Measurements from ENCODE around the gene MYRIP.

DNA sequence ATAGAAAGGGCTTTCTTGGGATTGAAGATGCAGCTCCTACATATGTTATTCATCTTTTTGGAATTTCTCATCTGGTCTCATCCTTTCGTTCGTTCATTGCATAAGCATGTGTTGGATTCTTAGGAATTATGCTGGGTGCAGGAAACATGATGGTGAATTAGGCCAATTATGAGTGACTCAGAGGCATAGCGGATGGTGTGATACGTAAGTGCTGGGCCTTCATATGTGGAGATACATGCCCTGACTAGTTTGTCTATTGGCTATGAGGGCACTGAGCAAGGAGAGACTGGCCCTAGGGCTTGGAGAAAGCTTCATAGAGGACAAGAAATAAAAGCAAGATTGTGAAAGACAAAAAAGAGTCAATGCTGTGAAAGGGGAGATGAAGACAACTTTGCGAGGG is 235.1 kb downstream of the MYRIP start:
- TF ChIP-seq, protein P1, sequence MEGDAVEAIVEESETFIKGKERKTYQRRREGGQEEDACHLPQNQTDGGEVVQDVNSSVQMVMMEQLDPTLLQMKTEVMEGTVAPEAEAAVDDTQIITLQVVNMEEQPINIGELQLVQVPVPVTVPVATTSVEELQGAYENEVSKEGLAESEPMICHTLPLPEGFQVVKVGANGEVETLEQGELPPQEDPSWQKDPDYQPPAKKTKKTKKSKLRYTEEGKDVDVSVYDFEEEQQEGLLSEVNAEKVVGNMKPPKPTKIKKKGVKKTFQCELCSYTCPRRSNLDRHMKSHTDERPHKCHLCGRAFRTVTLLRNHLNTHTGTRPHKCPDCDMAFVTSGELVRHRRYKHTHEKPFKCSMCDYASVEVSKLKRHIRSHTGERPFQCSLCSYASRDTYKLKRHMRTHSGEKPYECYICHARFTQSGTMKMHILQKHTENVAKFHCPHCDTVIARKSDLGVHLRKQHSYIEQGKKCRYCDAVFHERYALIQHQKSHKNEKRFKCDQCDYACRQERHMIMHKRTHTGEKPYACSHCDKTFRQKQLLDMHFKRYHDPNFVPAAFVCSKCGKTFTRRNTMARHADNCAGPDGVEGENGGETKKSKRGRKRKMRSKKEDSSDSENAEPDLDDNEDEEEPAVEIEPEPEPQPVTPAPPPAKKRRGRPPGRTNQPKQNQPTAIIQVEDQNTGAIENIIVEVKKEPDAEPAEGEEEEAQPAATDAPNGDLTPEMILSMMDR (conservative IDR thresholded peaks at IDR 0.05; ENCODE audit: low read depth in 2 of 2), result no peak
- TF ChIP-seq EZH2 (IDR thresholded peaks at IDR 0.05; ENCODE audit: low read depth, unreplicated experiment) (no peak), EZH2phosphoT487 (IDR thresholded peaks at IDR 0.05; ENCODE audit: unreplicated experiment) (no peak), ZNF114 (CRISPR knock-in tag; IDR thresholded peaks at IDR 0.05) (no peak), POLR2AphosphoS5 (IDR thresholded peaks at IDR 0.05; ENCODE audit: low read depth) (no peak), NANOG (IDR thresholded peaks at IDR 0.05; ENCODE audit: borderline replicate concordance) (no peak), ZNF331 (CRISPR knock-in tag; IDR thresholded peaks at IDR 0.05; ENCODE audit: low read depth) (no peak), CREB1 (CRISPR knock-in tag; IDR thresholded peaks at IDR 0.05; ENCODE audit: low read depth) (no peak), STAT1 (IDR thresholded peaks at IDR 0.05; ENCODE audit: unreplicated experiment) (no peak), JUNB (IDR thresholded peaks at IDR 0.05; ENCODE audit: unreplicated experiment) (no peak)
- TF ChIP-seq, protein P2, sequence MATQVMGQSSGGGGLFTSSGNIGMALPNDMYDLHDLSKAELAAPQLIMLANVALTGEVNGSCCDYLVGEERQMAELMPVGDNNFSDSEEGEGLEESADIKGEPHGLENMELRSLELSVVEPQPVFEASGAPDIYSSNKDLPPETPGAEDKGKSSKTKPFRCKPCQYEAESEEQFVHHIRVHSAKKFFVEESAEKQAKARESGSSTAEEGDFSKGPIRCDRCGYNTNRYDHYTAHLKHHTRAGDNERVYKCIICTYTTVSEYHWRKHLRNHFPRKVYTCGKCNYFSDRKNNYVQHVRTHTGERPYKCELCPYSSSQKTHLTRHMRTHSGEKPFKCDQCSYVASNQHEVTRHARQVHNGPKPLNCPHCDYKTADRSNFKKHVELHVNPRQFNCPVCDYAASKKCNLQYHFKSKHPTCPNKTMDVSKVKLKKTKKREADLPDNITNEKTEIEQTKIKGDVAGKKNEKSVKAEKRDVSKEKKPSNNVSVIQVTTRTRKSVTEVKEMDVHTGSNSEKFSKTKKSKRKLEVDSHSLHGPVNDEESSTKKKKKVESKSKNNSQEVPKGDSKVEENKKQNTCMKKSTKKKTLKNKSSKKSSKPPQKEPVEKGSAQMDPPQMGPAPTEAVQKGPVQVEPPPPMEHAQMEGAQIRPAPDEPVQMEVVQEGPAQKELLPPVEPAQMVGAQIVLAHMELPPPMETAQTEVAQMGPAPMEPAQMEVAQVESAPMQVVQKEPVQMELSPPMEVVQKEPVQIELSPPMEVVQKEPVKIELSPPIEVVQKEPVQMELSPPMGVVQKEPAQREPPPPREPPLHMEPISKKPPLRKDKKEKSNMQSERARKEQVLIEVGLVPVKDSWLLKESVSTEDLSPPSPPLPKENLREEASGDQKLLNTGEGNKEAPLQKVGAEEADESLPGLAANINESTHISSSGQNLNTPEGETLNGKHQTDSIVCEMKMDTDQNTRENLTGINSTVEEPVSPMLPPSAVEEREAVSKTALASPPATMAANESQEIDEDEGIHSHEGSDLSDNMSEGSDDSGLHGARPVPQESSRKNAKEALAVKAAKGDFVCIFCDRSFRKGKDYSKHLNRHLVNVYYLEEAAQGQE (IDR thresholded peaks at IDR 0.05; ENCODE audit: unreplicated experiment), result no peak
- TF ChIP-seq, protein P3, sequence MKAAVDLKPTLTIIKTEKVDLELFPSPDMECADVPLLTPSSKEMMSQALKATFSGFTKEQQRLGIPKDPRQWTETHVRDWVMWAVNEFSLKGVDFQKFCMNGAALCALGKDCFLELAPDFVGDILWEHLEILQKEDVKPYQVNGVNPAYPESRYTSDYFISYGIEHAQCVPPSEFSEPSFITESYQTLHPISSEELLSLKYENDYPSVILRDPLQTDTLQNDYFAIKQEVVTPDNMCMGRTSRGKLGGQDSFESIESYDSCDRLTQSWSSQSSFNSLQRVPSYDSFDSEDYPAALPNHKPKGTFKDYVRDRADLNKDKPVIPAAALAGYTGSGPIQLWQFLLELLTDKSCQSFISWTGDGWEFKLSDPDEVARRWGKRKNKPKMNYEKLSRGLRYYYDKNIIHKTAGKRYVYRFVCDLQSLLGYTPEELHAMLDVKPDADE (IDR thresholded peaks at IDR 0.05), result no peak
- TF ChIP-seq, protein P4, sequence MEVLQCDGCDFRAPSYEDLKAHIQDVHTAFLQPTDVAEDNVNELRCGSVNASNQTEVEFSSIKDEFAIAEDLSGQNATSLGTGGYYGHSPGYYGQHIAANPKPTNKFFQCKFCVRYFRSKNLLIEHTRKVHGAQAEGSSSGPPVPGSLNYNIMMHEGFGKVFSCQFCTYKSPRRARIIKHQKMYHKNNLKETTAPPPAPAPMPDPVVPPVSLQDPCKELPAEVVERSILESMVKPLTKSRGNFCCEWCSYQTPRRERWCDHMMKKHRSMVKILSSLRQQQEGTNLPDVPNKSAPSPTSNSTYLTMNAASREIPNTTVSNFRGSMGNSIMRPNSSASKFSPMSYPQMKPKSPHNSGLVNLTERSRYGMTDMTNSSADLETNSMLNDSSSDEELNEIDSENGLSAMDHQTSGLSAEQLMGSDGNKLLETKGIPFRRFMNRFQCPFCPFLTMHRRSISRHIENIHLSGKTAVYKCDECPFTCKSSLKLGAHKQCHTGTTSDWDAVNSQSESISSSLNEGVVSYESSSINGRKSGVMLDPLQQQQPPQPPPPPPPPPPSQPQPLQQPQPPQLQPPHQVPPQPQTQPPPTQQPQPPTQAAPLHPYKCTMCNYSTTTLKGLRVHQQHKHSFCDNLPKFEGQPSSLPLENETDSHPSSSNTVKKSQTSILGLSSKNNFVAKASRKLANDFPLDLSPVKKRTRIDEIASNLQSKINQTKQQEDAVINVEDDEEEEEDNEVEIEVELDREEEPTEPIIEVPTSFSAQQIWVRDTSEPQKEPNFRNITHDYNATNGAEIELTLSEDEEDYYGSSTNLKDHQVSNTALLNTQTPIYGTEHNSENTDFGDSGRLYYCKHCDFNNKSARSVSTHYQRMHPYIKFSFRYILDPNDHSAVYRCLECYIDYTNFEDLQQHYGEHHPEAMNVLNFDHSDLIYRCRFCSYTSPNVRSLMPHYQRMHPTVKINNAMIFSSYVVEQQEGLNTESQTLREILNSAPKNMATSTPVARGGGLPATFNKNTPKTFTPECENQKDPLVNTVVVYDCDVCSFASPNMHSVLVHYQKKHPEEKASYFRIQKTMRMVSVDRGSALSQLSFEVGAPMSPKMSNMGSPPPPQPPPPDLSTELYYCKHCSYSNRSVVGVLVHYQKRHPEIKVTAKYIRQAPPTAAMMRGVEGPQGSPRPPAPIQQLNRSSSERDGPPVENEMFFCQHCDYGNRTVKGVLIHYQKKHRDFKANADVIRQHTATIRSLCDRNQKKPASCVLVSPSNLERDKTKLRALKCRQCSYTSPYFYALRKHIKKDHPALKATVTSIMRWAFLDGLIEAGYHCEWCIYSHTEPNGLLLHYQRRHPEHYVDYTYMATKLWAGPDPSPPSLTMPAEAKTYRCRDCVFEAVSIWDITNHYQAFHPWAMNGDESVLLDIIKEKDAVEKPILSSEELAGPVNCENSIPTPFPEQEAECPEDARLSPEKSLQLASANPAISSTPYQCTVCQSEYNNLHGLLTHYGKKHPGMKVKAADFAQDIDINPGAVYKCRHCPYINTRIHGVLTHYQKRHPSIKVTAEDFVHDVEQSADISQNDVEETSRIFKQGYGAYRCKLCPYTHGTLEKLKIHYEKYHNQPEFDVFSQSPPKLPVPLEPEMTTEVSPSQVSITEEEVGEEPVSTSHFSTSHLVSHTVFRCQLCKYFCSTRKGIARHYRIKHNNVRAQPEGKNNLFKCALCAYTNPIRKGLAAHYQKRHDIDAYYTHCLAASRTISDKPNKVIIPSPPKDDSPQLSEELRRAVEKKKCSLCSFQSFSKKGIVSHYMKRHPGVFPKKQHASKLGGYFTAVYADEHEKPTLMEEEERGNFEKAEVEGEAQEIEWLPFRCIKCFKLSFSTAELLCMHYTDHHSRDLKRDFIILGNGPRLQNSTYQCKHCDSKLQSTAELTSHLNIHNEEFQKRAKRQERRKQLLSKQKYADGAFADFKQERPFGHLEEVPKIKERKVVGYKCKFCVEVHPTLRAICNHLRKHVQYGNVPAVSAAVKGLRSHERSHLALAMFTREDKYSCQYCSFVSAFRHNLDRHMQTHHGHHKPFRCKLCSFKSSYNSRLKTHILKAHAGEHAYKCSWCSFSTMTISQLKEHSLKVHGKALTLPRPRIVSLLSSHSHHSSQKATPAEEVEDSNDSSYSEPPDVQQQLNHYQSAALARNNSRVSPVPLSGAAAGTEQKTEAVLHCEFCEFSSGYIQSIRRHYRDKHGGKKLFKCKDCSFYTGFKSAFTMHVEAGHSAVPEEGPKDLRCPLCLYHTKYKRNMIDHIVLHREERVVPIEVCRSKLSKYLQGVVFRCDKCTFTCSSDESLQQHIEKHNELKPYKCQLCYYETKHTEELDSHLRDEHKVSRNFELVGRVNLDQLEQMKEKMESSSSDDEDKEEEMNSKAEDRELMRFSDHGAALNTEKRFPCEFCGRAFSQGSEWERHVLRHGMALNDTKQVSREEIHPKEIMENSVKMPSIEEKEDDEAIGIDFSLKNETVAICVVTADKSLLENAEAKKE (CRISPR knock-in tag; IDR thresholded peaks at IDR 0.05), result no peak
